ENCODE results near the gene NDC1.

Gene NDC1

GRCh38 chr1:53735681-53736080 lies 102.4 kb downstream of the NDC1 start:
- H3K4me1 ChIP-seq (ENCODE audit: control insufficient read depth, insufficient read depth, low read length) = peaks cover 48% of the 10 kb centered on the region

GRCh38 chr1:53735261-53735660 lies 102.8 kb downstream of the NDC1 start:
- Histone ChIP-seq H3K4me1 (ENCODE audit: control insufficient read depth, insufficient read depth, low read length) (peaks cover 48% of the 10 kb centered on the region), H3K27me3 (replicated peaks; ENCODE audit: control insufficient read depth, insufficient read depth, low read length) (no peaks in the 10 kb centered on the region), H3K36me3 (ENCODE audit: control insufficient read depth, insufficient read depth, low read length, severe bottlenecking) (no peaks in the 10 kb centered on the region), H3K9me3 (ENCODE audit: control insufficient read depth, low read length) (no peaks in the 10 kb centered on the region), H3K9ac (ENCODE audit: low read length) (no peak overlapping the region), H3K4me3 (ENCODE audit: low read length) (no peak overlapping the region)
- peak; percentile 12 for DNase-seq (ENCODE audit: low read depth)

More at GRCh38 chr1:53735681-53736080, 102.4 kb downstream of the NDC1 start:
- Histone ChIP-seq H3K9ac (ENCODE audit: low read length) (no peak overlapping the region), H3K4me3 (ENCODE audit: low read length) (no peak overlapping the region), H3K27me3 (replicated peaks; ENCODE audit: control insufficient read depth, insufficient read depth, low read length) (no peaks in the 10 kb centered on the region), H3K36me3 (ENCODE audit: control insufficient read depth, insufficient read depth, low read length, severe bottlenecking) (no peaks in the 10 kb centered on the region), H3K9me3 (ENCODE audit: control insufficient read depth, low read length) (no peaks in the 10 kb centered on the region)
- peak; percentile 13 for DNase-seq (ENCODE audit: low read depth)

GRCh38 chr1:53734650-53735211 lies 103.4 kb downstream of the NDC1 start:
- no peaks in the 10 kb centered on the region for H3K9me3 ChIP-seq (ENCODE audit: control insufficient read depth, low read length)
- H3K4me1 ChIP-seq (ENCODE audit: control insufficient read depth, insufficient read depth, low read length) = peaks cover 47% of the 10 kb centered on the region
- no peak overlapping the region for H3K9ac ChIP-seq (ENCODE audit: low read length)
- peak; percentile 76 for DNase-seq (ENCODE audit: low read depth)
- no peaks in the 10 kb centered on the region for H3K27me3 ChIP-seq (replicated peaks; ENCODE audit: control insufficient read depth, insufficient read depth, low read length)
- no peak overlapping the region for H3K4me3 ChIP-seq (ENCODE audit: low read length)
- no peaks in the 10 kb centered on the region for H3K36me3 ChIP-seq (ENCODE audit: control insufficient read depth, insufficient read depth, low read length, severe bottlenecking)

- Histone ChIP-seq H3K9me3 (ENCODE audit: control insufficient read depth, low read length) (no peaks in the 10 kb centered on the region), H3K27me3 (replicated peaks; ENCODE audit: control insufficient read depth, insufficient read depth, low read length) (no peaks in the 10 kb centered on the region), H3K36me3 (ENCODE audit: control insufficient read depth, insufficient read depth, low read length, severe bottlenecking) (no peaks in the 10 kb centered on the region), H3K4me3 (ENCODE audit: low read length) (no peak overlapping the region), H3K9ac (ENCODE audit: low read length) (no peak overlapping the region), H3K4me1 (ENCODE audit: control insufficient read depth, insufficient read depth, low read length) (peaks cover 48% of the 10 kb centered on the region)
- peak; percentile 67 for DNase-seq (ENCODE audit: low read depth)
These were observed 104.0 kb downstream of the NDC1 start for GRCh38 chr1:53733975-53734649.

- peak; percentile 58 for DNase-seq (ENCODE audit: low read depth)
- H3K4me1 ChIP-seq (ENCODE audit: control insufficient read depth, insufficient read depth, low read length) = peaks cover 48% of the 10 kb centered on the region
- H3K9me3 ChIP-seq (ENCODE audit: control insufficient read depth, low read length) = no peaks in the 10 kb centered on the region
- no peaks in the 10 kb centered on the region for H3K36me3 ChIP-seq (ENCODE audit: control insufficient read depth, insufficient read depth, low read length, severe bottlenecking)
- H3K4me3 ChIP-seq (ENCODE audit: low read length) = peak overlapping the region; percentile 36
- no peaks in the 10 kb centered on the region for H3K27me3 ChIP-seq (replicated peaks; ENCODE audit: control insufficient read depth, insufficient read depth, low read length)
- peak overlapping the region; percentile 30 for H3K9ac ChIP-seq (ENCODE audit: low read length)
These were observed 104.6 kb downstream of the NDC1 start for GRCh38 chr1:53733447-53733931.

- H3K4me1 ChIP-seq (ENCODE audit: control insufficient read depth, insufficient read depth, low read length) = peaks cover 45% of the 10 kb centered on the region
- no peaks in the 10 kb centered on the region for H3K27me3 ChIP-seq (replicated peaks; ENCODE audit: control insufficient read depth, insufficient read depth, low read length)
These were observed 105.2 kb downstream of the NDC1 start for GRCh38 chr1:53732912-53733317.

GRCh38 chr1:53732409-53732808 lies 105.7 kb downstream of the NDC1 start:
- peak; percentile 39 for DNase-seq (ENCODE audit: low read depth)
- Histone ChIP-seq H3K4me1 (ENCODE audit: control insufficient read depth, insufficient read depth, low read length) (peaks cover 45% of the 10 kb centered on the region), H3K9me3 (ENCODE audit: control insufficient read depth, low read length) (peaks cover 7% of the 10 kb centered on the region), H3K27me3 (replicated peaks; ENCODE audit: control insufficient read depth, insufficient read depth, low read length) (no peaks in the 10 kb centered on the region), H3K36me3 (ENCODE audit: control insufficient read depth, insufficient read depth, low read length, severe bottlenecking) (no peaks in the 10 kb centered on the region), H3K4me3 (ENCODE audit: low read length) (peak overlapping the region; percentile 36), H3K9ac (ENCODE audit: low read length) (peak overlapping the region; percentile 57)

More at GRCh38 chr1:53732912-53733317, 105.2 kb downstream of the NDC1 start:
- H3K36me3 ChIP-seq (ENCODE audit: control insufficient read depth, insufficient read depth, low read length, severe bottlenecking) = no peaks in the 10 kb centered on the region
- peaks cover 2% of the 10 kb centered on the region for H3K9me3 ChIP-seq (ENCODE audit: control insufficient read depth, low read length)
- peak overlapping the region; percentile 57 for H3K9ac ChIP-seq (ENCODE audit: low read length)
- peak overlapping the region; percentile 36 for H3K4me3 ChIP-seq (ENCODE audit: low read length)
- peak; percentile 92 for DNase-seq (ENCODE audit: low read depth)

- Histone ChIP-seq H3K36me3 (ENCODE audit: control insufficient read depth, insufficient read depth, low read length, severe bottlenecking) (no peaks in the 10 kb centered on the region), H3K9ac (ENCODE audit: low read length) (peak overlapping the region; percentile 50), H3K27me3 (replicated peaks; ENCODE audit: control insufficient read depth, insufficient read depth, low read length) (no peaks in the 10 kb centered on the region), H3K4me3 (ENCODE audit: low read length) (peak overlapping the region; percentile 36), H3K9me3 (ENCODE audit: control insufficient read depth, low read length) (peaks cover 13% of the 10 kb centered on the region), H3K4me1 (ENCODE audit: control insufficient read depth, insufficient read depth, low read length) (peaks cover 41% of the 10 kb centered on the region)
- peak; percentile 45 for DNase-seq (ENCODE audit: low read depth)
These were observed 106.3 kb downstream of the NDC1 start for GRCh38 chr1:53731779-53732305.

GRCh38 chr1:53731043-53731600 lies 107.0 kb downstream of the NDC1 start:
- H3K9me3 ChIP-seq (ENCODE audit: control insufficient read depth, low read length) = peaks cover 15% of the 10 kb centered on the region
- H3K4me3 ChIP-seq (ENCODE audit: low read length) = no peak overlapping the region
- peaks cover 1% of the 10 kb centered on the region for H3K27me3 ChIP-seq (replicated peaks; ENCODE audit: control insufficient read depth, insufficient read depth, low read length)
- DNase-seq (ENCODE audit: low read depth) = peak; percentile 16
- no peaks in the 10 kb centered on the region for H3K36me3 ChIP-seq (ENCODE audit: control insufficient read depth, insufficient read depth, low read length, severe bottlenecking)
- no peak overlapping the region for H3K9ac ChIP-seq (ENCODE audit: low read length)
- H3K4me1 ChIP-seq (ENCODE audit: control insufficient read depth, insufficient read depth, low read length) = peaks cover 41% of the 10 kb centered on the region

- peaks cover 15% of the 10 kb centered on the region for H3K9me3 ChIP-seq (ENCODE audit: control insufficient read depth, low read length)
- peaks cover 39% of the 10 kb centered on the region for H3K4me1 ChIP-seq (ENCODE audit: control insufficient read depth, insufficient read depth, low read length)
- no peak overlapping the region for H3K4me3 ChIP-seq (ENCODE audit: low read length)
- H3K9ac ChIP-seq (ENCODE audit: low read length) = no peak overlapping the region
- no peaks in the 10 kb centered on the region for H3K36me3 ChIP-seq (ENCODE audit: control insufficient read depth, insufficient read depth, low read length, severe bottlenecking)
- no peak for DNase-seq (ENCODE audit: low read depth)
- peaks cover 5% of the 10 kb centered on the region for H3K27me3 ChIP-seq (replicated peaks; ENCODE audit: control insufficient read depth, insufficient read depth, low read length)
These were observed 107.8 kb downstream of the NDC1 start for GRCh38 chr1:53730224-53730865.
